H1 (cell line): ENCODE data around the gene FOLR3. TPM values are rescaled to one million over a fixed set of nuclear protein-coding genes. Genes with fewer than 3 reads are reported as not detected.

Experiments used
- CTCF ChIA-PET: fragments of 300-600 bp; sonication (Branson Sonifier 250); formaldehyde crosslinking; loops from one replicate; lab custom pipeline; 2021; ENCODE audit not compliant: partially characterized antibody; lab: Charles Lee
- POLR2A ChIA-PET: fragments of 300-600 bp; sonication (Branson Sonifier 250); formaldehyde crosslinking; loops from one replicate; lab custom pipeline; 2021; ENCODE audit warnings: inconsistent platforms; ENCODE audit not compliant: partially characterized antibody; lab: Charles Lee
- DNase-seq, 2 experiments: peaks; one replicate each; pipeline versions ENCODE4 v3.0.0 to v3.0.0-alpha.2; 2010 to 2022; ENCODE audit warnings: low spot score in 2 of 2, low read depth in 1 of 2, mixed read lengths in 1 of 2
- FAIRE-seq: peaks from 2 replicates; lab custom pipeline; 2011; peaks lifted over from hg19 to GRCh38; lab: Jason Lieb, UNC
- H2AFZ ChIP-seq: 2 replicates; pipeline ENCODE4 v1.8.1; 2012; ENCODE audit warnings: low read length, inconsistent platforms
- H2AK5ac ChIP-seq: 2 replicates; pipeline ENCODE4 v1.6.1; 2013; ENCODE audit warnings: low read depth, low read length
- H2BK120ac ChIP-seq: replicated peaks from 2 replicates; pipeline ENCODE3; 2013; ENCODE audit warnings: low read depth, low read length, inconsistent platforms
- H2BK12ac ChIP-seq: 2 replicates; pipeline ENCODE4 v1.6.1; 2013; ENCODE audit warnings: low read depth, low read length
- H2BK15ac ChIP-seq: 2 replicates; pipeline ENCODE4 v1.6.1; 2013; ENCODE audit warnings: low read length
- H2BK20ac ChIP-seq: 2 replicates; pipeline ENCODE4 v1.6.1; 2013; ENCODE audit warnings: low read length
- H2BK5ac ChIP-seq: 2 replicates; pipeline ENCODE4 v1.6.1; 2013; ENCODE audit warnings: low read depth, low read length
- H3K14ac ChIP-seq: 2 replicates; pipeline ENCODE4 v1.6.1; 2013; ENCODE audit warnings: inconsistent platforms; ENCODE audit not compliant: insufficient read length
- H3K18ac ChIP-seq: 2 replicates; pipeline ENCODE4 v1.6.1; 2013; ENCODE audit warnings: low read length; ENCODE audit errors: extremely low read depth
- H3K23ac ChIP-seq: 2 replicates; pipeline ENCODE4 v1.6.1; 2013; ENCODE audit warnings: inconsistent platforms; ENCODE audit not compliant: insufficient read length
- H3K23me2 ChIP-seq: 2 replicates; pipeline ENCODE4 v1.6.1; 2013; ENCODE audit warnings: low read depth, low read length
- H3K27ac ChIP-seq: 2 replicates; pipeline ENCODE4 v1.6.1; 2011; ENCODE audit warnings: low read depth, low read length, inconsistent platforms
- H3K27me3 ChIP-seq, 4 experiments: replicated peaks in 1 of 4; 1 replicate in 1 of 4; 2 replicates in 3 of 4; pipeline versions ENCODE4 v1.6.1 to v1.8.1; 2011 to 2013; ENCODE audit warnings: low read length in 3 of 4, mild to moderate bottlenecking in 3 of 4, inconsistent platforms in 2 of 4, mixed read lengths in 2 of 4, moderate library complexity in 1 of 4; ENCODE audit not compliant: control insufficient read depth in 3 of 4, insufficient read depth in 3 of 4; ENCODE audit errors: extremely low read depth in 1 of 4
- H3K36me3 ChIP-seq, 4 experiments: 2 replicates each; pipeline versions ENCODE4 v1.6.1 to v1.8.1; 2011 to 2013; ENCODE audit warnings: mild to moderate bottlenecking in 4 of 4, low read length in 3 of 4, moderate library complexity in 2 of 4, control low read depth in 1 of 4, inconsistent platforms in 1 of 4; ENCODE audit not compliant: insufficient read depth in 4 of 4, control insufficient read depth in 2 of 4
- H3K4ac ChIP-seq: replicated peaks from 2 replicates; pipeline ENCODE3; 2013; ENCODE audit warnings: low read length, low read depth, mixed read lengths, inconsistent platforms; ENCODE audit not compliant: insufficient read length
- H3K4me1 ChIP-seq, 4 experiments: replicated peaks in 1 of 4; 1 replicate in 1 of 4; 2 replicates in 3 of 4; pipeline versions ENCODE4 v1.6.1 to v1.8.1; 2011 to 2013; ENCODE audit warnings: low read length in 3 of 4, inconsistent platforms in 2 of 4, mixed read lengths in 1 of 4; ENCODE audit not compliant: insufficient read depth in 4 of 4, control insufficient read depth in 3 of 4
- H3K4me2 ChIP-seq, 2 experiments: 2 replicates each; pipeline versions ENCODE4 v1.6.1 to v1.8.1; 2011 to 2013; ENCODE audit warnings: low read depth in 2 of 2, low read length in 2 of 2, control low read depth in 1 of 2, inconsistent platforms in 1 of 2, mild to moderate bottlenecking in 1 of 2; ENCODE audit not compliant: insufficient read depth in 1 of 2
- H3K4me3 ChIP-seq, 4 experiments: fragments of 200-600, 300-600 bp in 1 of 4; sonication (generic), shearing (Covaris generic), sonication (Bioruptor Twin) in 1 of 4; 2 replicates each; pipeline versions ENCODE4 v1.5.1 to v1.8.1; 2011 to 2016; ENCODE audit warnings: low read length in 4 of 4, low read depth in 3 of 4, control low read depth in 2 of 4, inconsistent platforms in 2 of 4, mild to moderate bottlenecking in 2 of 4, mixed read lengths in 1 of 4, moderate library complexity in 1 of 4; ENCODE audit not compliant: insufficient read depth in 2 of 4; ENCODE audit errors: extremely low read depth in 1 of 4
- H3K56ac ChIP-seq: replicated peaks from 2 replicates; pipeline ENCODE3; 2013; ENCODE audit warnings: low read depth, mild to moderate bottlenecking, mixed read lengths, low read length, inconsistent platforms; ENCODE audit not compliant: insufficient read length
- H3K79me1 ChIP-seq: 2 replicates; pipeline ENCODE4 v1.6.1; 2013; ENCODE audit warnings: low read depth, low read length, control low read depth
- H3K79me2 ChIP-seq, 2 experiments: 2 replicates each; pipeline versions ENCODE4 v1.6.1 to v1.8.1; 2012 to 2013; ENCODE audit warnings: low read length in 2 of 2, mild to moderate bottlenecking in 2 of 2, inconsistent platforms in 1 of 2; ENCODE audit not compliant: insufficient read depth in 2 of 2, control insufficient read depth in 1 of 2
- H3K9ac ChIP-seq, 4 experiments: replicated peaks in 1 of 4; 1 replicate in 1 of 4; 2 replicates in 3 of 4; pipeline versions ENCODE4 v1.6.1 to v1.8.1; 2011 to 2013; ENCODE audit warnings: low read depth in 3 of 4, low read length in 3 of 4, control low read depth in 2 of 4, mild to moderate bottlenecking in 2 of 4, moderate library complexity in 2 of 4, inconsistent platforms in 1 of 4; ENCODE audit errors: extremely low read depth in 1 of 4
- H3K9me3 ChIP-seq, 2 experiments: 2 replicates each; pipeline versions ENCODE4 v1.6.1 to v1.8.1; 2012 to 2013; ENCODE audit warnings: mild to moderate bottlenecking in 2 of 2, moderate library complexity in 2 of 2, control low read depth in 1 of 2, inconsistent platforms in 1 of 2, low read depth in 1 of 2, low read length in 1 of 2, mixed read lengths in 1 of 2; ENCODE audit not compliant: insufficient read depth in 2 of 2
- H4K20me1 ChIP-seq, 2 experiments: replicated peaks in 1 of 2; 2 replicates each; pipeline versions ENCODE3 to v1.8.1; 2011 to 2013; ENCODE audit warnings: inconsistent platforms in 2 of 2, low read length in 2 of 2, mild to moderate bottlenecking in 1 of 2; ENCODE audit not compliant: insufficient read depth in 2 of 2, control insufficient read depth in 1 of 2
- H4K5ac ChIP-seq: 2 replicates; pipeline ENCODE4 v1.6.1; 2013; ENCODE audit warnings: low read length, low read depth, mixed read lengths, inconsistent platforms; ENCODE audit not compliant: insufficient read length
- H4K8ac ChIP-seq: 2 replicates; pipeline ENCODE4 v1.8.0; 2013; ENCODE audit warnings: mild to moderate bottlenecking, moderate library complexity, low read length, inconsistent platforms; ENCODE audit not compliant: insufficient read depth; ENCODE audit errors: extremely low read depth
- H4K91ac ChIP-seq: replicated peaks from 2 replicates; pipeline ENCODE3; 2013; ENCODE audit warnings: low read length, mixed read lengths, inconsistent platforms; ENCODE audit not compliant: insufficient read length
- ASH2L ChIP-seq: fragments of 200-600, 300-600 bp; sonication (generic); IDR thresholded peaks from one replicate; pipeline ENCODE4 v1.7.1; 2017; ENCODE audit warnings: low read length
- EP300 ChIP-seq, 2 experiments: IDR thresholded peaks; 1 replicate in 1 of 2; 2 replicates in 1 of 2; pipeline ENCODE4 v1.6.1; 2011 to 2012; ENCODE audit warnings: low read depth in 2 of 2, low read length in 2 of 2, mild to moderate bottlenecking in 2 of 2, borderline replicate concordance in 1 of 2, inconsistent platforms in 1 of 2, moderate library complexity in 1 of 2
- GTF2F1 ChIP-seq: IDR thresholded peaks from 2 replicates; pipeline ENCODE4 v1.6.1; 2012; ENCODE audit warnings: low read depth, low read length, improper control_type of control experiment, borderline replicate concordance
- NRF1 ChIP-seq: IDR thresholded peaks from 2 replicates; pipeline ENCODE4 v1.6.1; 2011; ENCODE audit warnings: mild to moderate bottlenecking, low read depth, low read length, improper control_type of control experiment
- SAP30 ChIP-seq: fragments of 300-600 bp; sonication (generic); IDR thresholded peaks from 2 replicates; pipeline ENCODE4 v1.7.1; 2012; ENCODE audit warnings: low read length, moderate library complexity, mild to moderate bottlenecking, inconsistent platforms; ENCODE audit not compliant: insufficient read depth, insufficient replicate concordance
- SP2 ChIP-seq: IDR thresholded peaks from 2 replicates; pipeline ENCODE4 v1.6.1; 2012; ENCODE audit warnings: mild to moderate bottlenecking, low read length, inconsistent platforms
- SP4 ChIP-seq: IDR thresholded peaks from 2 replicates; pipeline ENCODE4 v1.6.1; 2012; ENCODE audit warnings: low read length, inconsistent platforms
- TAF7 ChIP-seq: optimal IDR thresholded peaks from 2 replicates; pipeline ENCODE3; 2011; ENCODE audit warnings: low read depth, mild to moderate bottlenecking, inconsistent platforms, low read length, moderate library complexity, borderline replicate concordance
- WGBS, 2 experiments: shearing (Covaris generic) in 1 of 2; methylation state at CpG; one replicate each; pipeline versions ENCODE4 v1.1.6 to v1.1.7; 2013 to 2015; ENCODE audit warnings: low lambda C conversion rate in 2 of 2, mixed read lengths in 2 of 2, inconsistent platforms in 1 of 2, low coverage in 1 of 2, missing lambda C conversion rate in 1 of 2; ENCODE audit not compliant: insufficient replicate concordance in 2 of 2, insufficient coverage in 1 of 2, insufficient read length in 1 of 2; ENCODE audit errors: extremely low coverage in 1 of 2, missing lambda C conversion rate in 1 of 2; 5-methylcytosine and 5-hydroxymethylcytosine counted together
- polyA plus RNA-seq, 7 experiments: library from polyadenylated mRNA; depleted of rRNA in 3 of 7; stranded (reverse) in 5 of 7; unstranded in 2 of 7; fragments of >200 nt in 5 of 7; fragments of 200-250 nt in 2 of 7; gene quantifications; 1 replicate in 5 of 7; 2 replicates in 1 of 7; 4 replicates in 1 of 7; pipeline versions ENCODE4 v1.2.1 to v1.2.3, GENCODE V29; 2011 to 2013; ENCODE audit warnings: missing spikeins in 2 of 7, mixed read lengths in 2 of 7
- total RNA-seq: library from RNA; stranded (reverse); fragmentation: NEBNext Ultra II Directional; extraction: Animal tissue kit (Norgen Biotek cat#: 25700); gene quantifications from 2 replicates; pipeline ENCODE4 v1.2.1, GENCODE V29; 2021
- TF ChIP-seq, protein P1 (sequence below): IDR thresholded peaks from 2 replicates; pipeline ENCODE4 v1.6.1; 2012; ENCODE audit warnings: inconsistent platforms
- TF ChIP-seq, protein P2 (sequence below): IDR thresholded peaks from 2 replicates; pipeline ENCODE4 v1.6.1; 2012; ENCODE audit warnings: inconsistent platforms
- TF ChIP-seq, protein P3 (sequence below): IDR thresholded peaks from 2 replicates; pipeline ENCODE4 v1.6.1; 2012; ENCODE audit warnings: low read length, inconsistent platforms

The FOLR3 gene
- total and polyA plus RNA-seq, 2 of the 8 experiments (the other 6 are each of a cell fraction or from before 2014, with no cell fraction given), result not detected

DNA sequence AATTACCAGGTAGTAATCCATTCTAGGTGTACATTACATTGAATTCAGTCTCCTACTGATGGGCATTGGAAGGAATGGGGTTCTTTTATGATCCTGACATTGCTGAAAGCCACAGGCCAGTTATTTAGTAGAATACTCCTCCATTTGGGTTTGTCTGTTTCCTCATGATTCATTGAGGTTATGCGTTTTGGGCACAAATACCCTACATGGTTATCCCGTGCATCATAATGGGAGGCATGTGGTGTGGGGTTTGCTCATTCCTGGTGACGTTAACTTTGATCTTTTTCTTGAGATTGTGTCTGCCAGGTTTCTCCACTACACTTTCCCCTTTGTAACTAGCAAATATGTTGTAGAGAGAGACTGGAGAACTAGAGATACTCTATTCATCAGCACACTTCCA, 5.5 kb downstream of the FOLR3 start:
- ChIA-PET CTCF (interaction anchor here (1.0 to 1.4 kb wide), 3 partner anchors 22 to 116 kb away, joined by 3 to 5 read pairs (median 3); no protein-coding TSS in a partner anchor), POLR2A (interaction anchor here (0.8 kb wide), 1 partner anchor 28 kb away, joined by 3 read pairs; no protein-coding TSS in a partner anchor)
- Histone ChIP-seq H3K4me2 (no peak overlapping the region), H3K27ac (no peak overlapping the region), H3K23ac (no peak overlapping the region), H2AK5ac (no peak overlapping the region), H3K56ac (no peak overlapping the region), H3K9me3 (no peaks in the 10 kb centered on the region), H3K4me1 (no peaks in the 10 kb centered on the region), H3K27me3 (no peaks in the 10 kb centered on the region), H2BK120ac (no peak overlapping the region), H3K23me2 (no peaks in the 10 kb centered on the region), H2BK15ac (no peak overlapping the region), H4K20me1 (no peaks in the 10 kb centered on the region), H3K79me1 (no peaks in the 10 kb centered on the region), H3K4me3 (no peak overlapping the region), H3K14ac (no peak overlapping the region), H3K9ac (no peak overlapping the region), H2BK20ac (no peak overlapping the region), H3K36me3 (no peaks in the 10 kb centered on the region), H4K91ac (no peak overlapping the region), H2AFZ (no peak overlapping the region), H3K4ac (no peak overlapping the region), H4K5ac (no peak overlapping the region), H3K79me2 (no peaks in the 10 kb centered on the region), H2BK12ac (no peak overlapping the region), H4K8ac (no peak overlapping the region), H2BK5ac (no peak overlapping the region), H3K18ac (no peak overlapping the region)
- FAIRE-seq, result no peak
- no peak for DNase-seq
- 81% methylated on average over 3 of the region's 3 CpGs; no CpG with 5 or more reads in 1 of the 2 experiments for WGBS, 2 experiments
- TF ChIP-seq NRF1 (no peak), SAP30 (no peak), EP300 (IDR thresholded peaks at IDR 0.05; ENCODE audit: borderline replicate concordance in 1 of 2, low read depth in 2 of 2, low read length in 2 of 2) (no peak), ASH2L (no peak), SP2 (no peak), TAF7 (no peak), SP4 (no peak), GTF2F1 (no peak)
- TF ChIP-seq, protein P1, sequence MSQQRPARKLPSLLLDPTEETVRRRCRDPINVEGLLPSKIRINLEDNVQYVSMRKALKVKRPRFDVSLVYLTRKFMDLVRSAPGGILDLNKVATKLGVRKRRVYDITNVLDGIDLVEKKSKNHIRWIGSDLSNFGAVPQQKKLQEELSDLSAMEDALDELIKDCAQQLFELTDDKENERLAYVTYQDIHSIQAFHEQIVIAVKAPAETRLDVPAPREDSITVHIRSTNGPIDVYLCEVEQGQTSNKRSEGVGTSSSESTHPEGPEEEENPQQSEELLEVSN, result no peak
- TF ChIP-seq, protein P2, sequence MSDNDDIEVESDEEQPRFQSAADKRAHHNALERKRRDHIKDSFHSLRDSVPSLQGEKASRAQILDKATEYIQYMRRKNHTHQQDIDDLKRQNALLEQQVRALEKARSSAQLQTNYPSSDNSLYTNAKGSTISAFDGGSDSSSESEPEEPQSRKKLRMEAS, result no peak
- TF ChIP-seq, protein P3, sequence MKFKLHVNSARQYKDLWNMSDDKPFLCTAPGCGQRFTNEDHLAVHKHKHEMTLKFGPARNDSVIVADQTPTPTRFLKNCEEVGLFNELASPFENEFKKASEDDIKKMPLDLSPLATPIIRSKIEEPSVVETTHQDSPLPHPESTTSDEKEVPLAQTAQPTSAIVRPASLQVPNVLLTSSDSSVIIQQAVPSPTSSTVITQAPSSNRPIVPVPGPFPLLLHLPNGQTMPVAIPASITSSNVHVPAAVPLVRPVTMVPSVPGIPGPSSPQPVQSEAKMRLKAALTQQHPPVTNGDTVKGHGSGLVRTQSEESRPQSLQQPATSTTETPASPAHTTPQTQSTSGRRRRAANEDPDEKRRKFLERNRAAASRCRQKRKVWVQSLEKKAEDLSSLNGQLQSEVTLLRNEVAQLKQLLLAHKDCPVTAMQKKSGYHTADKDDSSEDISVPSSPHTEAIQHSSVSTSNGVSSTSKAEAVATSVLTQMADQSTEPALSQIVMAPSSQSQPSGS, result no peak
